ENCODE measurements around the gene E2F2. TPM values are rescaled to one million over a fixed set of nuclear protein-coding genes. Genes with fewer than 3 reads are reported as not detected.

Gene E2F2
- total RNA-seq, 1 experiment from 2014 or later: 16.3 TPM

GRCh38 chr1:23575226-23575810 is 44.3 kb upstream of the E2F2 start:
- H4K20me1 ChIP-seq (ENCODE audit: insufficient read depth): no peaks in the 10 kb centered on the region
- TF ChIP-seq RAD21 (IDR thresholded peaks at IDR 0.05; ENCODE audit: low read depth) (no peak), YY1 (IDR thresholded peaks at IDR 0.05; ENCODE audit: extremely low read depth, insufficient replicate concordance, low read depth, low read length) (no peak), FOSL1 (IDR thresholded peaks at IDR 0.05; ENCODE audit: low read depth) (no peak)
- TF ChIP-seq, protein P1, sequence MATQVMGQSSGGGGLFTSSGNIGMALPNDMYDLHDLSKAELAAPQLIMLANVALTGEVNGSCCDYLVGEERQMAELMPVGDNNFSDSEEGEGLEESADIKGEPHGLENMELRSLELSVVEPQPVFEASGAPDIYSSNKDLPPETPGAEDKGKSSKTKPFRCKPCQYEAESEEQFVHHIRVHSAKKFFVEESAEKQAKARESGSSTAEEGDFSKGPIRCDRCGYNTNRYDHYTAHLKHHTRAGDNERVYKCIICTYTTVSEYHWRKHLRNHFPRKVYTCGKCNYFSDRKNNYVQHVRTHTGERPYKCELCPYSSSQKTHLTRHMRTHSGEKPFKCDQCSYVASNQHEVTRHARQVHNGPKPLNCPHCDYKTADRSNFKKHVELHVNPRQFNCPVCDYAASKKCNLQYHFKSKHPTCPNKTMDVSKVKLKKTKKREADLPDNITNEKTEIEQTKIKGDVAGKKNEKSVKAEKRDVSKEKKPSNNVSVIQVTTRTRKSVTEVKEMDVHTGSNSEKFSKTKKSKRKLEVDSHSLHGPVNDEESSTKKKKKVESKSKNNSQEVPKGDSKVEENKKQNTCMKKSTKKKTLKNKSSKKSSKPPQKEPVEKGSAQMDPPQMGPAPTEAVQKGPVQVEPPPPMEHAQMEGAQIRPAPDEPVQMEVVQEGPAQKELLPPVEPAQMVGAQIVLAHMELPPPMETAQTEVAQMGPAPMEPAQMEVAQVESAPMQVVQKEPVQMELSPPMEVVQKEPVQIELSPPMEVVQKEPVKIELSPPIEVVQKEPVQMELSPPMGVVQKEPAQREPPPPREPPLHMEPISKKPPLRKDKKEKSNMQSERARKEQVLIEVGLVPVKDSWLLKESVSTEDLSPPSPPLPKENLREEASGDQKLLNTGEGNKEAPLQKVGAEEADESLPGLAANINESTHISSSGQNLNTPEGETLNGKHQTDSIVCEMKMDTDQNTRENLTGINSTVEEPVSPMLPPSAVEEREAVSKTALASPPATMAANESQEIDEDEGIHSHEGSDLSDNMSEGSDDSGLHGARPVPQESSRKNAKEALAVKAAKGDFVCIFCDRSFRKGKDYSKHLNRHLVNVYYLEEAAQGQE (IDR thresholded peaks at IDR 0.05; ENCODE audit: low read depth): no peak
- DNase-seq (ENCODE audit: low read depth, low spot score) (no peak), ATAC-seq (no peak)
- H3K4me2 ChIP-seq (ENCODE audit: low read length): no peak overlapping the region
- ChIA-PET CTCF (no interaction called here), POLR2A (interaction anchor here (1.8 kb wide), 1 partner anchor 11 kb away, joined by 5 read pairs; no protein-coding TSS in a partner anchor), RAD21 (ENCODE audit: low non-redundant PET in 1 of 2, low total read pairs in 2 of 2, uncharacterized antibody in 2 of 2, unreplicated experiment in 2 of 2) (no interaction called here)
- no peaks in the 10 kb centered on the region for H3K79me2 ChIP-seq (ENCODE audit: insufficient read depth, low read length)
- H3K9me3 ChIP-seq (ENCODE audit: control insufficient read depth in 1 of 2, insufficient read depth in 1 of 2, low read depth in 1 of 2, low read length in 2 of 2): no peaks in the 10 kb centered on the region
- no peak overlapping the region for H2AFZ ChIP-seq (ENCODE audit: low read depth, low read length, poor library complexity, severe bottlenecking)
- H3K27me3 ChIP-seq (ENCODE audit: insufficient read depth, low read length): no peaks in the 10 kb centered on the region
- intact Hi-C loops (cut with micrococcal nuclease): no loop called here
- no peak overlapping the region for H3K4me3 ChIP-seq (replicated peaks in 1 of 2; ENCODE audit: low read depth in 1 of 2, low read length in 2 of 2)
- H3K36me3 ChIP-seq (ENCODE audit: control insufficient read depth in 1 of 2, insufficient read depth in 2 of 2, low read length in 2 of 2): no peaks in the 10 kb centered on the region
- H3K4me1 ChIP-seq (ENCODE audit: control insufficient read depth in 1 of 2, insufficient read depth in 2 of 2, low read length in 2 of 2): peaks cover 17 to 41% of the 10 kb centered on the region in 2 experiments
- H3K9me2 ChIP-seq (ENCODE audit: insufficient read depth): no peaks in the 10 kb centered on the region
- no TSS peak for BruUV-seq (replicated peaks)
- no peak overlapping the region for H3K27ac ChIP-seq (ENCODE audit: low read depth, low read length)
- H3K9ac ChIP-seq (ENCODE audit: low read length): no peak overlapping the region

- intact Hi-C loops (cut with micrococcal nuclease): no loop called here
- ChIA-PET RAD21 (ENCODE audit: low non-redundant PET in 1 of 2, low total read pairs in 2 of 2, uncharacterized antibody in 2 of 2, unreplicated experiment in 2 of 2) (no interaction called here), POLR2A (interaction anchor here (1.8 kb wide), 1 partner anchor 10 kb away, joined by 5 read pairs; no protein-coding TSS in a partner anchor), CTCF (no interaction called here)
- Histone ChIP-seq H3K36me3 (ENCODE audit: control insufficient read depth in 1 of 2, insufficient read depth in 2 of 2, low read length in 2 of 2) (no peaks in the 10 kb centered on the region), H3K9me3 (ENCODE audit: control insufficient read depth in 1 of 2, insufficient read depth in 1 of 2, low read depth in 1 of 2, low read length in 2 of 2) (no peaks in the 10 kb centered on the region), H3K9ac (ENCODE audit: low read length) (no peak overlapping the region), H3K27me3 (ENCODE audit: insufficient read depth, low read length) (no peaks in the 10 kb centered on the region), H3K27ac (ENCODE audit: low read depth, low read length) (no peak overlapping the region), H3K9me2 (ENCODE audit: insufficient read depth) (no peaks in the 10 kb centered on the region), H4K20me1 (ENCODE audit: insufficient read depth) (no peaks in the 10 kb centered on the region), H3K79me2 (ENCODE audit: insufficient read depth, low read length) (no peaks in the 10 kb centered on the region), H2AFZ (ENCODE audit: low read depth, low read length, poor library complexity, severe bottlenecking) (no peak overlapping the region), H3K4me2 (ENCODE audit: low read length) (no peak overlapping the region), H3K4me3 (replicated peaks in 1 of 2; ENCODE audit: low read depth in 1 of 2, low read length in 2 of 2) (no peak overlapping the region), H3K4me1 (ENCODE audit: control insufficient read depth in 1 of 2, insufficient read depth in 2 of 2, low read length in 2 of 2) (peaks cover 17 to 41% of the 10 kb centered on the region in 2 experiments)
- no peak for DNase-seq (ENCODE audit: low read depth, low spot score)
- BruUV-seq (replicated peaks): no TSS peak
- no peak for ATAC-seq
- no peak for TF ChIP-seq TCF7L2 (IDR thresholded peaks at IDR 0.05; ENCODE audit: borderline replicate concordance, extremely low read depth, insufficient read depth, insufficient read length)
- TF ChIP-seq, protein P2, sequence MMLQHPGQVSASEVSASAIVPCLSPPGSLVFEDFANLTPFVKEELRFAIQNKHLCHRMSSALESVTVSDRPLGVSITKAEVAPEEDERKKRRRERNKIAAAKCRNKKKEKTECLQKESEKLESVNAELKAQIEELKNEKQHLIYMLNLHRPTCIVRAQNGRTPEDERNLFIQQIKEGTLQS (IDR thresholded peaks at IDR 0.05): no peak
- no peak for TF ChIP-seq CEBPB (IDR thresholded peaks at IDR 0.05; ENCODE audit: low read depth)
- no peak for TF ChIP-seq ZNF274 (IDR thresholded peaks at IDR 0.05; ENCODE audit: low read depth, low read length)
- no peak for TF ChIP-seq POLR2AphosphoS5 (IDR thresholded peaks at IDR 0.05; ENCODE audit: low read depth, low read length)
- no peak for TF ChIP-seq ZFX (IDR thresholded peaks at IDR 0.05)
- no peak for TF ChIP-seq SP1 (IDR thresholded peaks at IDR 0.05; ENCODE audit: low read depth)
- TF ChIP-seq CBX3 (IDR thresholded peaks at IDR 0.05; ENCODE audit: low read depth): no peak
- TF ChIP-seq SRF (IDR thresholded peaks at IDR 0.05; ENCODE audit: low read depth): no peak
- no peak for TF ChIP-seq FOSL1 (IDR thresholded peaks at IDR 0.05; ENCODE audit: low read depth)
- TF ChIP-seq EZH2phosphoT487 (IDR thresholded peaks at IDR 0.05; ENCODE audit: borderline replicate concordance): no peak
- no peak for TF ChIP-seq YY1 (IDR thresholded peaks at IDR 0.05; ENCODE audit: extremely low read depth, insufficient replicate concordance, low read depth, low read length)
- no peak for TF ChIP-seq SIN3A (IDR thresholded peaks at IDR 0.05; ENCODE audit: low read depth)
These were observed 43.3 kb upstream of the E2F2 start for GRCh38 chr1:23574265-23574754.

Measured in HCT116 (cell line).